Measurements from ENCODE around the gene OARD1.

OARD1 gene

GRCh38 chr6:41061196-41061726 is 10.9 kb downstream of the OARD1 start:
- ChIA-PET CTCF (no interaction called here), POLR2A (no interaction called here)
- TF ChIP-seq SUZ12 (IDR thresholded peaks at IDR 0.05): no peak
- TF ChIP-seq FOXM1 (IDR thresholded peaks at IDR 0.05; ENCODE audit: borderline replicate concordance): no peak
- no peak for TF ChIP-seq PKNOX1 (IDR thresholded peaks at IDR 0.05)
- no peak for DNase-seq (ENCODE audit: extremely low spot score)

DNA sequence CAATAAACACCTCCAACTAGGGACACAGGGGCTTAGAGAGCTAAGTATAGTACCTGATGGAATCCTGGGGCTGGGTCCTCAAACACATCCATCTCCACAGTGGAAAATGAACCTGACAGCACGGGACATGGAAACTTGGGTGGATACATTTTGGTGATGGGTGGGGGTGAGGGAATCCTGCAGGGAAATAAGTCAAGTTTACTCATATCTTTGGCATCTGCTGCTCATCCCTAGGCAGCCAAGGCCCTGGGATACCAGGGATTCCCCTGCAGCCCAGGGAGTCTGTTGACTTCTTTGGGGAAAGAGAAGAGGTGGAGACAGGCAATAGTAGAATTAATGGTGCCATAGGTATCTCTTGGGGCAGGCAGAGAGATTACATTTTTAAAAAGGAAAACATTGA is 12.6 kb downstream of the OARD1 start:
- DNase-seq (ENCODE audit: extremely low spot score): no peak
- ChIA-PET CTCF (interaction anchor here (0.8 to 1.1 kb wide), 2 partner anchors 10 to 19 kb away, joined by 3 read pairs; no protein-coding TSS in a partner anchor), POLR2A (interaction anchor here (1.0 kb wide), 1 partner anchor 11 kb away, joined by 3 read pairs; no protein-coding TSS in a partner anchor)
- TF ChIP-seq NFRKB (IDR thresholded peaks at IDR 0.05) (no peak), BHLHE40 (IDR thresholded peaks at IDR 0.05; ENCODE audit: borderline replicate concordance) (no peak), L3MBTL2 (conservative IDR thresholded peaks at IDR 0.05) (no peak), SP1 (IDR thresholded peaks at IDR 0.05) (no peak), TARDBP (IDR thresholded peaks at IDR 0.05) (no peak), SUZ12 (IDR thresholded peaks at IDR 0.05) (no peak), FOXM1 (IDR thresholded peaks at IDR 0.05; ENCODE audit: borderline replicate concordance) (no peak), FOXK2 (IDR thresholded peaks at IDR 0.05) (no peak), LEF1 (IDR thresholded peaks at IDR 0.05; ENCODE audit: borderline replicate concordance) (no peak)

DNA sequence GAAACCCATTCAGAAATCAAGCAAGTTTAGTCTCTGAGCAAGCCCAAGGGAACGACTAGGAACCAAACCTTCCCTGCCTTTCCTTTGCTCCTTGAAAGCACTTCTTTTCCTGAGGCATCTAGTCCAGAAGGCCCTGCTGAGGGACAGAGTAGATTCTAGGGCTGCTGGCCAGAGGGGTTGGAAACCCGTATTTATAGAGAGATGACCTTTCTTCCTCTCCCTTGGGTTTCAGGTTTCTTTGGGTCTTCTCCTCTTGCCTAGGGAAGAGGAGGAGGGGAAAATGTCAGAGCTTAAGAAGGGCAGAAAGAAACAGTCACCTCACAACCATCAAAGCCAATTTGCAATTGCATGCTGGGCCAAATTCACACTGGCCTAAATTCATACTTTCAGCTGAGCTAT is 13.4 kb downstream of the OARD1 start:
- TF ChIP-seq ELF4 (IDR thresholded peaks at IDR 0.05) (no peak), ZNF384 (IDR thresholded peaks at IDR 0.05) (no peak), BHLHE40 (IDR thresholded peaks at IDR 0.05; ENCODE audit: borderline replicate concordance) (no peak)
- CTCF ChIA-PET: interaction anchor here (1.1 kb wide), 1 partner anchor 10 kb away, joined by 3 read pairs; no protein-coding TSS in a partner anchor
- POLR2A ChIA-PET: no interaction called here
- DNase-seq (ENCODE audit: extremely low spot score): no peak

GRCh38 chr6:41056768-41057490 is 15.2 kb downstream of the OARD1 start:
- CTCF ChIA-PET: interaction anchor here (0.6 to 1.4 kb wide), 3 partner anchors 17 to 1674 kb away, joined by 3 to 4 read pairs (median 3); no protein-coding TSS in a partner anchor
- POLR2A ChIA-PET: no interaction called here

GRCh38 chr6:41055149-41055548 is 17.0 kb downstream of the OARD1 start:
- ChIA-PET POLR2A (interaction anchor here (1.7 kb wide), 1 partner anchor 17 kb away, joined by 4 read pairs; the partner anchor contains the start of genes NFYA and OARD1), CTCF (no interaction called here)
- no peak for DNase-seq (ENCODE audit: extremely low spot score)
- TF ChIP-seq BHLHE40 (IDR thresholded peaks at IDR 0.05; ENCODE audit: borderline replicate concordance): no peak
- no peak for TF ChIP-seq FOXM1 (IDR thresholded peaks at IDR 0.05; ENCODE audit: borderline replicate concordance)
- TF ChIP-seq CTBP1 (IDR thresholded peaks at IDR 0.05; ENCODE audit: borderline replicate concordance): no peak
- TF ChIP-seq LEF1 (IDR thresholded peaks at IDR 0.05; ENCODE audit: borderline replicate concordance): no peak
- no peak for TF ChIP-seq ZNF384 (IDR thresholded peaks at IDR 0.05)
- TF ChIP-seq ARNT (IDR thresholded peaks at IDR 0.05): no peak
- TF ChIP-seq SUZ12 (IDR thresholded peaks at IDR 0.05): no peak
- TF ChIP-seq L3MBTL2 (conservative IDR thresholded peaks at IDR 0.05): no peak
- TF ChIP-seq SP1 (IDR thresholded peaks at IDR 0.05): no peak
- no peak for TF ChIP-seq FOXA1 (IDR thresholded peaks at IDR 0.05)
- TF ChIP-seq PKNOX1 (IDR thresholded peaks at IDR 0.05): no peak
- TF ChIP-seq HDGF (IDR thresholded peaks at IDR 0.05; ENCODE audit: borderline replicate concordance): no peak
- TF ChIP-seq FOXK2 (IDR thresholded peaks at IDR 0.05): no peak
- no peak for TF ChIP-seq ELF4 (IDR thresholded peaks at IDR 0.05)
- TF ChIP-seq TARDBP (IDR thresholded peaks at IDR 0.05): no peak

More at GRCh38 chr6:41056768-41057490, 15.2 kb downstream of the OARD1 start:
- no peak for DNase-seq (ENCODE audit: extremely low spot score)
- TF ChIP-seq HDGF (IDR thresholded peaks at IDR 0.05; ENCODE audit: borderline replicate concordance): no peak
- TF ChIP-seq LEF1 (IDR thresholded peaks at IDR 0.05; ENCODE audit: borderline replicate concordance): no peak
- TF ChIP-seq ELF4 (IDR thresholded peaks at IDR 0.05): no peak
- no peak for TF ChIP-seq FOXM1 (IDR thresholded peaks at IDR 0.05; ENCODE audit: borderline replicate concordance)
- no peak for TF ChIP-seq ZNF384 (IDR thresholded peaks at IDR 0.05)
- no peak for TF ChIP-seq ARNT (IDR thresholded peaks at IDR 0.05)
- TF ChIP-seq FOXK2 (IDR thresholded peaks at IDR 0.05): no peak
- no peak for TF ChIP-seq FOXA1 (IDR thresholded peaks at IDR 0.05)
- no peak for TF ChIP-seq L3MBTL2 (conservative IDR thresholded peaks at IDR 0.05)
- TF ChIP-seq SUZ12 (IDR thresholded peaks at IDR 0.05): no peak
- TF ChIP-seq TARDBP (IDR thresholded peaks at IDR 0.05): no peak
- no peak for TF ChIP-seq PKNOX1 (IDR thresholded peaks at IDR 0.05)
- TF ChIP-seq SP1 (IDR thresholded peaks at IDR 0.05): no peak
- no peak for TF ChIP-seq CTBP1 (IDR thresholded peaks at IDR 0.05; ENCODE audit: borderline replicate concordance)

DNA sequence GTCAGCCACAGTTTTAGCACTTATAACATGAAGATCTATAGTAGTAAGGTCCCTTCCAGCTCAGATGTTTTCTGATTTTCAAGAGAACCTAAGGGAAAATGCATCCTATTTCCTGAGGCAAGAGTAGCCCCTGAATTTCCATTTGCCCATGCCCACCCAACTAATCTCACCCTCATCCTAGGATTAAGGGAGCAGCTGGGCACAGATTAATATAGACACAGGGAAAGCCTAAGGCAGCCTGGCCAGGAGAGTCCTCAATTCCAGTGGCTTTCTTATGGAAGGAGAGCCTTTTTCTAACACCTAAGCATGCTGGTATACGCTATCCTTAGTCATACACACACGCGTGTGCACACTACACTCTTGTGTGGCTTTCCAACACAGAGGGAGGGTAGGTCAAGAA is 17.6 kb downstream of the OARD1 start:
- no peak for DNase-seq (ENCODE audit: extremely low spot score)
- ChIA-PET CTCF (no interaction called here), POLR2A (no interaction called here)
- TF ChIP-seq ELF4 (IDR thresholded peaks at IDR 0.05): no peak
- no peak for TF ChIP-seq L3MBTL2 (conservative IDR thresholded peaks at IDR 0.05)
- TF ChIP-seq FOXA1 (IDR thresholded peaks at IDR 0.05): no peak
- TF ChIP-seq TARDBP (IDR thresholded peaks at IDR 0.05): no peak
- TF ChIP-seq LEF1 (IDR thresholded peaks at IDR 0.05; ENCODE audit: borderline replicate concordance): no peak
- TF ChIP-seq ZNF384 (IDR thresholded peaks at IDR 0.05): no peak
- TF ChIP-seq NFRKB (IDR thresholded peaks at IDR 0.05): no peak
- TF ChIP-seq SP1 (IDR thresholded peaks at IDR 0.05): no peak
- TF ChIP-seq SUZ12 (IDR thresholded peaks at IDR 0.05): no peak
- no peak for TF ChIP-seq HDGF (IDR thresholded peaks at IDR 0.05; ENCODE audit: borderline replicate concordance)
- no peak for TF ChIP-seq PKNOX1 (IDR thresholded peaks at IDR 0.05)
- TF ChIP-seq FOXM1 (IDR thresholded peaks at IDR 0.05; ENCODE audit: borderline replicate concordance): no peak
- no peak for TF ChIP-seq FOXK2 (IDR thresholded peaks at IDR 0.05)
- TF ChIP-seq ARNT (IDR thresholded peaks at IDR 0.05): no peak
- TF ChIP-seq BHLHE40 (IDR thresholded peaks at IDR 0.05; ENCODE audit: borderline replicate concordance): no peak
- TF ChIP-seq CTBP1 (IDR thresholded peaks at IDR 0.05; ENCODE audit: borderline replicate concordance): no peak
